Effector memory CD4-positive, alpha-beta T cell (primary cell): Measurements from ENCODE around the gene TSSK3.
"Not testable (repeated sequence)": the region's sequence is repeated elsewhere in the genome, so short reads cannot be mapped to it uniquely, and the experiment has no call there.

Experiments used
- DNase-seq, 3 donors: peaks; one replicate each; pipeline ENCODE4 v3.0.0-alpha.2; 2020
- H3K27ac ChIP-seq: 2 replicates; pipeline ENCODE4 v1.7.0; 2013; ENCODE audit warnings: mild to moderate bottlenecking, low read length, moderate library complexity; ENCODE audit not compliant: insufficient read depth, poor library complexity, severe bottlenecking
- H3K27me3 ChIP-seq: replicated peaks from 2 replicates; pipeline ENCODE4 v1.7.0; 2013; ENCODE audit warnings: mild to moderate bottlenecking, low read length; ENCODE audit not compliant: insufficient read depth, control insufficient read depth, poor library complexity, severe bottlenecking
- H3K36me3 ChIP-seq: 2 replicates; pipeline ENCODE4 v1.7.0; 2013; ENCODE audit warnings: mild to moderate bottlenecking, low read length, moderate library complexity; ENCODE audit not compliant: control insufficient read depth, insufficient read depth
- H3K4me1 ChIP-seq: 2 replicates; pipeline ENCODE4 v1.7.0; 2013; ENCODE audit warnings: low read length, mild to moderate bottlenecking; ENCODE audit not compliant: control insufficient read depth, insufficient read depth, poor library complexity, severe bottlenecking
- H3K4me3 ChIP-seq: 2 replicates; pipeline ENCODE4 v1.7.0; 2013; ENCODE audit warnings: low read length, low read depth, mild to moderate bottlenecking; ENCODE audit not compliant: insufficient read depth, poor library complexity, severe bottlenecking
- H3K9me3 ChIP-seq: 2 replicates; pipeline ENCODE4 v1.7.0; 2013; ENCODE audit warnings: mild to moderate bottlenecking, low read length, moderate library complexity; ENCODE audit not compliant: control insufficient read depth

Gene TSSK3

DNA sequence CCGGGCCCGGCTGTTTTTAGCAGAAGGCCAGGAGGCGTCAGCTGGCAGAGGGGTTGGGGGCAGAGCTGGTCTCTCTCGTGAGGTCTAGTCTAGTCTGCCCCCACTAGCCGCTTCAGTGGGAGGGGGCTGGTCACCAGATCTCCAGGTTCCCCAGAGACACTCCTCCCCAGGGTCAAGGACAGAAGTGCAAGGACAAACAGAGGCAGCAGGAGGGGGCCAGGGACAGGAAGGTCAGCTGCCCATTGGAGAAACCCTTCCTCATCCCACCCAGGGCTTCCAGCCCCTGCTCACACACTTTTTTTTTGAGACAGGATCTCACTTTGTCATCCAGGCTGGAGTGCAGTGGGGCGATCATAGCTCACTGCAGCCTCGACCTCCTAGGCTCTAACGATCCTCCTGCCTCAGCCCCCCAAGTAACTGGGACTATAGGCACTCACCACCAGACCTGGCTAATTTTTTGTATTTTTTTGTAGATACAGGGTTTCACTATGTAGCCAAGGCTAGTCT, 10.0 kb upstream of the TSSK3 start:
- Histone ChIP-seq H3K36me3 (no peaks in the 10 kb centered on the region), H3K27ac (no peak overlapping the region), H3K27me3 (no peaks in the 10 kb centered on the region), H3K9me3 (no peaks in the 10 kb centered on the region), H3K4me3 (peak overlapping the region; percentile 71), H3K4me1 (peaks cover 32% of the 10 kb centered on the region)
- DNase-seq: no peak

DNA sequence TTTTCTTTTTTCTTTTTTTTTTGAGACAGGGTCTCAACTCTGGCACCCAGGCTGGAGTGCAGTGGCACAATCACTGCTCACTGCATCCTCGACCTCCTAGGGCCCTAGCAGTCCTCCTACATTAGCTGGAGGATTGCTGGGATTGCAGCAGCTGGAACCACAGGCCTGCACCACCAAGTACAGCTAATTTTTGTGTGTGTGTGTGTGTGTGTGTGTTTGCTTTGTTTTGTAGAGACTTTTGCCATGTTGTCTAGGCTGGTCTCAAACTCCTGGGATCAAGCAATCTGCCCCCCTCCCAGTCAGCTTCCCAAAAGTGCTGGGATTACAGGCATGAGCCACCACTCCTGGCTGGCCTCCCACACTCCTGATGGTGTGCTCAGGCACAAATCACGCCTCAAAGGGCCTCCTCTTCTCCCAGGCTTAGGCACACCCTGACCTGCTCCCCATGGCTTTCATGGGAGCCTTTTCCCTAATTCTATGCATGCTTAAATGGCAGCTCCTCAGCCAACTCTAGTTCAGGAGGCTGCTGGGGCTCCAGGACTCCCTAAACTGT, 9.4 kb upstream of the TSSK3 start:
- Histone ChIP-seq H3K4me1 (peaks cover 32% of the 10 kb centered on the region), H3K27ac (no peak overlapping the region), H3K36me3 (no peaks in the 10 kb centered on the region), H3K9me3 (no peaks in the 10 kb centered on the region), H3K4me3 (no peak overlapping the region), H3K27me3 (no peaks in the 10 kb centered on the region)
- no peak for DNase-seq

GRCh38 chr1:32353431-32353830, 8.9 kb upstream of the TSSK3 start:
- Histone ChIP-seq H3K27me3 (no peaks in the 10 kb centered on the region), H3K4me1 (peaks cover 30% of the 10 kb centered on the region), H3K4me3 (no peak overlapping the region), H3K9me3 (no peaks in the 10 kb centered on the region), H3K36me3 (no peaks in the 10 kb centered on the region), H3K27ac (no peak overlapping the region)
- DNase-seq: no peak

DNA sequence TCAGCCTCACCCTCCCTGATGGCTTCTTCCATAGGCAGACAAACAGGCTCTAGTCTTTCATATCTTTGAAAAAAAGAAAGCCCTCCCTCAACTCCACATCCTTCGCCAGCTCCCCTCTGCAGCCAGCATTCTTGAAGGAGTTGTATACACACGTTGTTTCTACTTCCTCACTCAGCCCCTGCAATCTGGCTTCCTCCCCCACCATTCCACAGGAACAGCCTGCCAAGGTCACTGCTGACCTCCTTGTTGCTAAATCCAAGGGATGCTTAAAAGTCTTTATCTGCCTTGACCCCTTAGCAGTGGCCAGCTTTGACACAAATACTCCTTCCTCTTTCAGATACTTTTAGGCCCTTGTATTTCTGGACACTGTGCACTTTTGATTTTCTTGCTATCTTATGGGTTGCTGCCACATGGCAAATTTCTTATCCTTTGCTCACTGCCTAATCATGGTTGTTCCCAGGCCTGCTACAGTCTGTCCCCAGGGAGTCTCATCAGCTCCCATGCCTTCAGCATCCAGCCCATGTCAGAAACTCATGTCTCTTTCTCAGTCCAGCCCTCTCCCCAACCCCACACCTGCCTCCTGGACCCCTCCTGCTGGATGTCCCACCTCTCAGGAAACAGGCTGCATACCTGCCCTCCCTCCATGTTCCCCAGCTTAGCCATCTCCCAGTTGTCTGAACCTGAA, 8.3 kb upstream of the TSSK3 start:
- no peak for DNase-seq
- Histone ChIP-seq H3K27ac (no peak overlapping the region), H3K9me3 (no peaks in the 10 kb centered on the region), H3K4me1 (peaks cover 24% of the 10 kb centered on the region), H3K4me3 (no peak overlapping the region), H3K27me3 (no peaks in the 10 kb centered on the region), H3K36me3 (no peaks in the 10 kb centered on the region)

DNA sequence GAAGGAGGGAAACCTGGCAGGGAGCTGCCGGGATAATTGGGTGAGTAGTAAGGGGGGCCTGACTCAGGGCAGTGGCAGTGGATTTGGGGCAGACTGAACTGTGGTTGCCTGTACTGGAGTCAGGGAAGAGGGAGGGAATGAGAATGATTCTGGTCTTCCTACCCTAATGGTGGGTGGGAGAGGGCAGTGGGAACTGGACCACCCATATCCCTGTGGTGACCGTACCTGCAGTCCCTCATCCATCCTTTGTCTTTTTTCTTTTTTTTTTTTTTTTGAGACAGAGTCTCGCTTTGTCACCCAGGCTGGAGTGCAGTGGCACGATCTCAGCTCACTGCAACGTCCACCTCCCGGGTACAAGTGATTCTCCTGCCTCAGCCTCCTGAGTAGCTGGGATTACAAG, 6.6 kb upstream of the TSSK3 start:
- H3K27ac ChIP-seq, DNase-seq, H3K9me3 ChIP-seq, H3K27me3 ChIP-seq, H3K36me3 ChIP-seq, H3K4me3 ChIP-seq: not testable (repeated sequence)
- peaks cover 11% of the 10 kb centered on the region for H3K4me1 ChIP-seq

- Histone ChIP-seq H3K36me3 (no peaks in the 10 kb centered on the region), H3K27ac (no peak overlapping the region), H3K27me3 (no peaks in the 10 kb centered on the region), H3K4me1 (peaks cover 9% of the 10 kb centered on the region), H3K4me3 (no peak overlapping the region), H3K9me3 (no peaks in the 10 kb centered on the region)
- no peak for DNase-seq
These were observed 5.9 kb upstream of the TSSK3 start for GRCh38 chr1:32356478-32356877.

DNA sequence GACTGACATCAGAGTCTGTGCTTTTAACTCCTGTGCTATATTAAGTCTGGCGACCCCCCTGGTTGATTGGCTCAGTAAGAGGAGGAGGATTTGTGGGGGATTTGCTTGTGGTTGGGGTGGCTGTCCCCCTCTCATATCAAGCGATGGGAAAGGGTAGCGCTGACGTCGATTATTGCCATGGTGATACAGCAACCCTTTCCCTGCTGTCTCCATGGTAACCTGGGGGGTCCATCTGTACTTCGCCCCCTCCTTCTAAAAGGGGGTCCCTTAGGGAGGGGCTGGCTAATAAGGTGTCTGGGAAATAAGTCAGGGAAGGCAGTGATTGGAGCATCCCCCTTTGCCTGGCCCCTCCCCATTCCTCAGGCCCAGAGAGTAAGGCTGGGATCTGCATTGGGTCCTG, 4.7 kb upstream of the TSSK3 start:
- H3K27me3 ChIP-seq: peaks cover under 1% of the 10 kb centered on the region
- no peak for DNase-seq
- no peak overlapping the region for H3K4me3 ChIP-seq
- no peaks in the 10 kb centered on the region for H3K36me3 ChIP-seq
- H3K27ac ChIP-seq: no peak overlapping the region
- peaks cover 9% of the 10 kb centered on the region for H3K4me1 ChIP-seq
- no peaks in the 10 kb centered on the region for H3K9me3 ChIP-seq

GRCh38 chr1:32358435-32358834, 3.9 kb upstream of the TSSK3 start:
- Histone ChIP-seq H3K4me3 (no peak overlapping the region), H3K27me3 (peaks cover 3% of the 10 kb centered on the region), H3K36me3 (no peaks in the 10 kb centered on the region), H3K27ac (no peak overlapping the region), H3K4me1 (peaks cover 9% of the 10 kb centered on the region), H3K9me3 (no peaks in the 10 kb centered on the region)
- DNase-seq: no peak

- Histone ChIP-seq H3K9me3 (no peaks in the 10 kb centered on the region), H3K27me3 (peaks cover 3% of the 10 kb centered on the region), H3K4me3 (no peak overlapping the region), H3K27ac (no peak overlapping the region), H3K36me3 (peaks cover 14% of the 10 kb centered on the region), H3K4me1 (peaks cover 9% of the 10 kb centered on the region)
- no peak for DNase-seq
These were observed 1.0 kb upstream of the TSSK3 start for GRCh38 chr1:32361308-32361673.

DNA sequence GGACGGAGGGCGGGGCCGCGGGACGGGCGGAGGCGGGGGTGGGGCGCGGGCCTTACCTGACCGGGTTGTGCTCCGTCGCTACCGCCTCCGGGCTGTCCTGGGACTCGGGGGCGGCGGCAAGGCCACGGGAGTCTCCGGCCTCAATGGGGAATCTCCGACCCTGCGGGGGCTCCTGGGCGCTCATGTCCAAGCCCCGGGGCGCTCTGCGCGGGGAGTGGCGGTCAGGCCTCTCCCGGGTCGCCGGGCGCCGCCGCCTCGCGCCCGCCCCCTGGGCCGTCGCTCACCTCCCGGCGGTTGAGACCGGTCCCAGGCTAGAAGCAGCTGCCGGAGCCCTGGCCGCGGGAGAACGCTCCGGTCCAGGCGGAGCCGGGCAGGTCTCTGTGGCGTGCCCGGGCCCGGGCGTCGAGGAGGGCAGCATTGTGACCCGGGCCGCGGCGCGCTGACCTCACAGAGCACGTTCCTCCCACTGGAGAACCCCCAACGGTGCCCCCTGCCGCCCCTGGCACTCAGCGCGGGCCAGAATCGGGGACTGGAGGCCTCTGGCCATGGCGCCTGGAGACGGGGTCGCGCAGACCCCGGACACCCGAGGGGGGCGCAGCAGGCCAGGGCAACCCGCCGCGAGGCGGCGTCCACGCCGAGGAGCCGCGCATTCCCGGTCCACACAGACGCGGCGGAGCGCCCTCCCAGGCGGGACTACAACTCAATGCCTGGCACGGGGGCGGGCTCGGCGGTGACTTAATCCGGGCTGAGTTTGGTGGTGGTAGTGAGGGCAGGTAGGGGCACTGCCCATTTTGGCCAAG, 465 bp upstream of the TSSK3 start:
- Histone ChIP-seq H3K36me3 (peaks cover 20% of the 10 kb centered on the region), H3K4me1 (peaks cover 9% of the 10 kb centered on the region), H3K27ac (no peak overlapping the region), H3K27me3 (peaks cover 3% of the 10 kb centered on the region), H3K4me3 (peak overlapping the region; percentile 54), H3K9me3 (no peaks in the 10 kb centered on the region)
- DNase-seq: no peak
